CD4-positive, alpha-beta T cell treated with Interleukin-15 for 4 hours (primary cell): ENCODE data around the gene RAB7A.

Experiments used
- DNase-seq: peaks from one replicate; pipeline ENCODE4 v3.0.0-alpha.2; 2020; ENCODE audit warnings: low spot score

Gene RAB7A

GRCh38 chr3:128794067-128794768, 68.2 kb downstream of the RAB7A start:
- peak; percentile 67 for DNase-seq

GRCh38 chr3:128794770-128795649, 69.0 kb downstream of the RAB7A start:
- DNase-seq: peak; percentile 81

- no peak for DNase-seq
These were observed 73.7 kb downstream of the RAB7A start for GRCh38 chr3:128799653-128800052.

DNA sequence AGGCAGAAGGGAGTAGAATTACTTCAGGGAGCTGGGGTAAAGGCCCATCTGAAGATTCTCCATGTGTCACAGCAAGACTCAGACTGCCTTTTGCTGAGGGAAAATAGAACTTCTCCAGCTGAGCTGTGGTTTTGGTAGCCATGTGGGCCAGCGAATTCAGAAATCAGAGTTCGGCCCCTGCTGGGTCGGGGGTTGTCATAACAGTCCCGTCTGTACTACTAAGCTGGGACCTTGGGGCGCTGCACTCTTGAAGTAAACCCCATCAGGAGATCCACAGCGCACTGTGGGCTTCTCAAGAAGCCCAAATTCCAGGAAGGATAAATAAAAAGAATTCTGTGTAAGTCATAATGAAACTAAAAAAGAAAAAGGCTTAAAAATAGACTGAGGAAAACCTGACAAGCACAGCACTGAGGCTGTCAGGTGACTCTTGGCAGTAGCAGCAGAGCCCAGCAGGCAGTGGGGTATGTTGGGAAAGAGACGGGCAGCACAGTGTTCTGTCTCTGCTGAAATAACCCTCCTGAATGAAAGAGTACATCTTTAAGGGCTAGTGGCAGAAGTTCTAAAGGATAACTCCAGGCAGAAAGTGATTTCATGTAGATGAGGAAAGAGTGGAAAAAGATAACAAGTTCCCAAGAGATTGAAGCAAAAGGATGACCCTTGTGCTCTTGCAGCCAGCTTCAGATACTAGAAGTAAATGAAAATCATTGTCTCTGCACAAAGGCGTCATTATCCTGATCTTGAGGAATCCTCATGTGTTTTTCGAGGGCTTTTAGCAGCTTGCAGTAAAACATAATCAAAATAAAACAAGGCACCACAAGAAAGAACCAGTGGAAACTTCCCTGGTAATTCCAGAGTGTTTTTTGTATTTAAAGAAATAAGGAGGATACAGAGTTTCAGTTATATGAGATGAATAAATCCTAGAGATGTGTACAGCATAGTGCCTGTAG, 74.5 kb downstream of the RAB7A start:
- DNase-seq: peak; percentile 37

DNA sequence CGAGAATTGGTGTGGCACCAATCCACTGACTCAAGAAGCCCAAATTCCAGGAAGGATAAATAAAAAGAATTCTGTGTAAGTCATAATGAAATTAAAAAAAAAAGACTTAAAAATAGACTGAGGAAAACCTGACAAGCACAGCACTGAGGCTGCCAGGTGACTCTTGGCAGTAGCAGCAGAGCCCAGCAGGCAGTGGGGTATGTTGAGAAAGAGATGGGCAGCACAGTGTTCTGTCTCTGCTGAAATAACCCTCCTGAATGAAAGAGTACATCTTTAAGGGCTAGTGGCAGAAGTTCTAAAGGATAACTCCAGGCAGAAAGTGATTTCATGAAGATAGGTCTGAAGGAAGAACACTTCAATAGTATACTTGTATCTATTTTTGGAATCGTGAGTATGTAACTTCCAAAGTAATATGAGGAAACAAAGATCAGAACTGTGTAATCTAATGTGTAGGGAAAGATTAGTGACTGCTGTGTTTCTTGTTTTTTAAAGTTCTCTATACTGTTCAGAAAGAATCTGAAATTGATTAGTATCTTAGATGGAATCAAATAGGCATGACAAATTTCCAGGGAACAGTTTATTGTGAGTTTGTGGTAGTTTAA, 75.9 kb downstream of the RAB7A start:
- peak; percentile 41 for DNase-seq

DNA sequence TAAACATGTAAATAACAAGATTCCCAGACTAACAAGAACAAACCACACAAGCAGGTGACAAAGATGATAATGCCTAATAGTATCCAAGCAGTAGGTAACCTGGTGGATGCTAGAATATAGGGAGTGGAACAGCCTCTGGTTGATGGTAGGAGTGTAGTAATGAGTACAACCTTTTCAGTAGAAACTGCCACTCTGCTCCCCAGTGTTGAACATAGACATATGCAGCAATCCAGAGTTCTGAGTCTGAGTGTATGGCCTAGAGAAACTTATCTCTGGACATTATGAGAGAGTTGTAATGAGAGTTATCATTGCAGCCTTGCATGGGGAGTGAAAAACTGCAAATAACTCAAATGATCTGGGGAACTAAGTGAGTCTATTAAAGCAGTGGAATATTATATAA, 77.3 kb downstream of the RAB7A start:
- no peak for DNase-seq

DNA sequence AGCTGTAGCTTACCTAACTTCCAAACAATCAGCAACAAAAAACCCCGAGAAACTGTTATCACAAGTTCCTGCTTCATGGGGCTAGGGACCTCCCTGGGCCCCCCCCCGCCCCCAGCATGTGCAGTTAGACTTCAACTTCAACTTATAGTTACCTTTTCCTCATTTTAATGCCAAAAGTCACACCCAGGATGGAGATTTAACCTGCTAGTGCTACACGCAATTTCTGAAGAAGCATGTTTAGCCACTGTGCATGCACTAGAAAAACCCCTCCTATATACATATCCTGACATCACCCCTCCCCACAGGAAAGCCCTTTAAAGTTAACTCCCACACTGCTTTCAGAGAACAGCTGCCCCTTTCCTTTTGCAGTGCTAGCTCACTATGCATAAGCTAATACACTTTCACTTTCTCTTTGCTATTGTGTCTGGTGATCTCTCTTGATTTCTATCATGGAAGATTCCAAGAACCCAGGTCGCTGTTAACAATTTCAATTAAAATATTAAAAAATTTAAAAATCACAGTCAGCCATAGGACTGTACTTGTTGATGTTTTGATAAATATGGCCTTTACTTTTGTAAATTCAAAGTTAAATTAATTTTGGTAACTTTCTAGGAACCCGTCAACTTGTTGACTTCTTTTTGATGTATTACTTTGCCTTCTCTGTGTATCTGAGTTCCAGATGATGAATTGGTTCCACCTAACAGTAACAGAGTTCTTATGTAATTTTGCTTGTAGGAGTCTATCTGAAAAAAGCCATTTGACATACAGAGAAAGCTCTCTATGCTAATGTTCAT, 78.2 kb downstream of the RAB7A start:
- DNase-seq: peak; percentile 85

- no peak for DNase-seq
These were observed 78.8 kb downstream of the RAB7A start for GRCh38 chr3:128804811-128805155.

DNA sequence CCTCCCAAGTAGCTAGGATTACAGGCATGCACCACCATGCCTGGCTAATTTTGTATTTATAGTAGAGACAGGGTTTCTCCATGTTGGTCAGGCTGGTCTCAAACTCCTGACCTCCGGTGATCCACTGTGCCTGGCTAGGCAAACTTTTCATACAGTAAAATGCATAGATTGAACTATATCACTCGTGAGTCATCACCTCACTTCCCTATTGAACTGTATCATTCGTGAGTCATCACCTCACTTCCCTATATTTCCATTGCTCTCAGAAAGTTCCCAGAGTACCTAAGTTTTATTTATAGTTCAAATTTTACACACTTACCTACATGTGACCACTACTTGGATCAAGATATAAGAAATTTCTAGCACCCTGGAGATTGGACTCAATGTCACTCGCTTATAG, 79.8 kb downstream of the RAB7A start:
- DNase-seq: no peak

DNA sequence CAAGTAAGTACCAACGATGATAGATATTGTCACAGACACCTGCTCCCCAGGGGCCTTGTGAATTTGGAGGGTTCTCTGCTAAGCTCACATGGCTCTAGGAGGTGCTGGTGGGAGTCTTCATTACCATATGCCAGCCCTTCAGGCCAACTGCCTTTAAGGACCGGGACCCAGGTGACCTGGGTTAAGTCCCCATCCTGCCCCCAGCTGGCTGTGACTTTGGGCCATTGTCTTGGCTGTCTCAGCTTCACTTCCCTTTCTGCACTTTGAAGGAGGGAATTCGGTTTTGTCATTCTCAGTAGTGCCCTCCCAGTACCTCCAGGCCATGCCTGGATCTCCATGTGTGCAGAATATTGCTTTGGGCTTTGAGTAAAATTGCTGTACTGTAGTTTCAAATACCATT, 80.6 kb downstream of the RAB7A start:
- DNase-seq: no peak

GRCh38 chr3:128807186-128807830, 81.3 kb downstream of the RAB7A start:
- DNase-seq: no peak

DNA sequence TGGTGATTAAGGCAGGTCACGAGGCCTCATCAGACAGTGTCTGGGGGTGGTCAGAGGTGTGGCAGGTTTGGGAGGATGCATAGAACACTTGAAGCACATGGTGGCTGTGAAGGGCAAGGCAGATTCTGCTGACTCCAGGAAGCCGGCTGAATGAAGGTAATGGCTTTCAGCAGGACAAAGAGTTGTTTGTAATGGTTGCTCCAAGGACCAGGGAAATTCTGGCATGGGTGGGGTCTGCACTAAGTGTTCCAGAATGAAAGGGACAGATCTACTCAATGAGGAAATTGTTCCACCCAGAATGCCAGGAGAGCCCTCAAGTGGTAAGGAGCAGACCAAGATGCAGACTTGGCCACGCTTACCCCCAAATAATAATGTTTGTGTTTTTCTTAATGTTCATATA, 82.7 kb downstream of the RAB7A start:
- no peak for DNase-seq

DNA sequence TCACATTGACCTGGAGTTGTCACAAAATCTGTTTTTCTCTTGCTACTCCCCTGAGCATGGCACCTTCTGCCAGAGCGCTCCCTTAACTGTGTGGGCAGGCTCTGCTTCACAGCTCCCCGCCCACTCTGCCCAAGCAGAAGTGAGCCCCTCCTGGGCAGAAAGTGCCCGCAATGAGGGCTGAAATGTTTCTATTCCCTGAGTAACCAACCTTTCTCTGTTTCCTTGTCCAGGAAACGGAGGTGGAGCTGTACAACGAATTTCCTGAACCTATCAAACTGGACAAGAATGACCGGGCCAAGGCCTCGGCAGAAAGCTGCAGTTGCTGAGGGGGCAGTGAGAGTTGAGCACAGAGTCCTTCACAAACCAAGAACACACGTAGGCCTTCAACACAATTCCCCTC, 87.1 kb downstream of the RAB7A start:
- DNase-seq: no peak

DNA sequence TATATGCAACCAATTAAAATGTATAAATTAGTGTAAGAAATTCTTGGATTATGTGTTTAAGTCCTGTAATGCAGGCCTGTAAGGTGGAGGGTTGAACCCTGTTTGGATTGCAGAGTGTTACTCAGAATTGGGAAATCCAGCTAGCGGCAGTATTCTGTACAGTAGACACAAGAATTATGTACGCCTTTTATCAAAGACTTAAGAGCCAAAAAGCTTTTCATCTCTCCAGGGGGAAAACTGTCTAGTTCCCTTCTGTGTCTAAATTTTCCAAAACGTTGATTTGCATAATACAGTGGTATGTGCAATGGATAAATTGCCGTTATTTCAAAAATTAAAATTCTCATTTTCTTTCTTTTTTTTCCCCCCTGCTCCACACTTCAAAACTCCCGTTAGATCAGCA, 88.1 kb downstream of the RAB7A start:
- no peak for DNase-seq

- no peak for DNase-seq
These were observed 88.7 kb downstream of the RAB7A start for GRCh38 chr3:128814519-128815317.

DNA sequence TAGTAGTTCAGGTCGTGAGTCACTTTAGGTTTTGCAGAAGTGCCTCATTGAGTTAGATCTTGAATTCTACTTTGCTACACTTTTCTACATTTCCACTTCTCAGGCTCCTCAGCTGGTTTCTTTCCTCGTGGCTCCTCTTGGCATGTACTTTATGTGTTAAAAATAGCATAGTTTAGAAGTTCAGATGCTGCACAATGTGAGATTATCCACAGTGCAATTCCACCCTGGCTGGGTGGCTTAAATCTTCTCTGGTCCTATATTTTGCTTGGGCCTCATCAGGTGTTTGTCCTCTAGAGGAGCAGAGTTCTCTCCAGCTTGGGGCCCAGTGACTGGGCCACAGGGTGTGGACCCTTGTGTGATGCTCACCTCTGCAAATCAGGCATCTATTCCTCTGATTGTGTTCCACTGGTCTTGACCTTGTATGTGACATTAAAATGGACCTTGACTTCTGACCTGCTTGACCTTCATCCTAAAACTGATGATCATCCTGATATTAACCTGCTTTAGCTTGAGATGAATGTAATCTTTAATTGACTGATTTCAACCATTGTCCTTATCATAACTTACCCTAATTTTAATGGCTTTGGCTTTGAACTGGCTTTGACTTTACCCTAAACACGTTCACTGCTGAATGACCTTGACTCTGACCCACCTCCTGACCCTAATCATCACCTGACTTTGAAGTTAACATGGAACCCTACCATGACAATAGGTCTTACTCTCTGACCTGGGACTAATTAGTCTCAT, 89.5 kb downstream of the RAB7A start:
- no peak for DNase-seq

- no peak for DNase-seq
These were observed 92.3 kb downstream of the RAB7A start for GRCh38 chr3:128818186-128818787.

DNA sequence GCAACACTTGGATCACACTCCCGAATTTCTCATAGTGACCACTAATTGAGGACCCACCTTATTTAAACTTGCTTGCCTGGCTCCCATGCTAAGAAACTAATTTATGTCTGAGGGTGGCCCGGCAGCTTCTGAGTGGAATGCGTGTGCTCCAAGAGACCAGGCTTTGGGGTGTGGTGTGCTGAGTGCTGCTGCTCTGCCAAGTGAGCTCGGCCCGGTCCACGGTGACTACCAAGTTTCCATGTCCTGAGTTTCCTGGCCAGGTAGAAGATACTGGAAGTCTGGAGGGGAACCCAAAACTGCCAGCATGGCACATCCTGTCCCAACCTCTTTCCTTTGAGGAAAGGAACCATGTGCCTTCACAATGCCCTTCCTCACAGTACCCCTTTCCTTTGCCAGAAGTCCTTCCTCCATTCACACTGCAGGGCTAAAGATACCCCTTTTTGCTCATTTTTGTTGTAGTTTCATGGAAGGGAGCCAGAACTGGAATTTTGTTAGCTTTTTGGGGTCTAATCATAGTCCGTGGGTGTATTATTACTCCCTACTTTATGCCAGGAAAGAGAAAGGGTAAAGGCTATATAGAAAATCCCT, 94.4 kb downstream of the RAB7A start:
- DNase-seq: no peak
